Trophoblast cell (in vitro differentiated cells and primary cell): Measurements from ENCODE around the gene KCTD5.

Experiments
- DNase-seq, 2 donors: peaks; one replicate each; pipeline ENCODE4 v3.0.0-alpha.2; 2016
- H2AFZ ChIP-seq: 2 replicates; pipeline ENCODE4 v1.6.1; 2013; ENCODE audit warnings: low read length, moderate library complexity, mild to moderate bottlenecking; ENCODE audit not compliant: insufficient read depth, poor library complexity
- H2AK5ac ChIP-seq: 2 replicates; pipeline ENCODE4 v1.6.1; 2013; ENCODE audit warnings: mild to moderate bottlenecking, low read length
- H2BK120ac ChIP-seq: 2 replicates; pipeline ENCODE4 v1.6.1; 2013; ENCODE audit warnings: low read length, mild to moderate bottlenecking, moderate library complexity; ENCODE audit not compliant: insufficient read depth, poor library complexity
- H2BK12ac ChIP-seq: 2 replicates; pipeline ENCODE4 v1.6.1; 2013; ENCODE audit warnings: mild to moderate bottlenecking, low read length, moderate library complexity
- H2BK5ac ChIP-seq: 2 replicates; pipeline ENCODE4 v1.6.1; 2013; ENCODE audit warnings: low read length, low read depth, moderate library complexity, mild to moderate bottlenecking; ENCODE audit not compliant: poor library complexity
- H3K14ac ChIP-seq: 2 replicates; pipeline ENCODE4 v1.6.1; 2013; ENCODE audit warnings: mild to moderate bottlenecking, low read length
- H3K18ac ChIP-seq: 2 replicates; pipeline ENCODE4 v1.6.1; 2013; ENCODE audit warnings: mild to moderate bottlenecking, low read length
- H3K23ac ChIP-seq: 2 replicates; pipeline ENCODE4 v1.6.1; 2013; ENCODE audit warnings: low read length
- H3K27ac ChIP-seq: 2 replicates; pipeline ENCODE4 v1.5.1; 2013; ENCODE audit warnings: low read depth, mild to moderate bottlenecking, inconsistent platforms, low read length, moderate library complexity
- H3K27me3 ChIP-seq: 2 replicates; pipeline ENCODE4 v1.6.1; 2013; ENCODE audit warnings: inconsistent platforms, mild to moderate bottlenecking, low read length, moderate library complexity; ENCODE audit not compliant: insufficient read depth
- H3K36me3 ChIP-seq, 2 experiments: 1 replicate in 1 of 2; 2 replicates in 1 of 2; pipeline ENCODE4 v1.6.1; 2013; ENCODE audit warnings: low read length in 2 of 2, mild to moderate bottlenecking in 2 of 2, moderate library complexity in 1 of 2; ENCODE audit not compliant: insufficient read depth in 2 of 2, control insufficient read depth in 1 of 2
- H3K4ac ChIP-seq: 2 replicates; pipeline ENCODE4 v1.6.1; 2013; ENCODE audit warnings: low read depth, mild to moderate bottlenecking, low read length, moderate library complexity
- H3K4me1 ChIP-seq, 2 experiments: 1 replicate in 1 of 2; 2 replicates in 1 of 2; pipeline ENCODE4 v1.6.1; 2013; ENCODE audit warnings: low read length in 2 of 2, mild to moderate bottlenecking in 2 of 2, moderate library complexity in 1 of 2; ENCODE audit not compliant: insufficient read depth in 2 of 2, control insufficient read depth in 1 of 2
- H3K4me2 ChIP-seq: 2 replicates; pipeline ENCODE4 v1.6.1; 2013; ENCODE audit warnings: inconsistent platforms, mild to moderate bottlenecking, low read length, moderate library complexity
- H3K4me3 ChIP-seq: 2 replicates; pipeline ENCODE4 v1.5.1; 2013; ENCODE audit warnings: mild to moderate bottlenecking, low read depth, low read length, inconsistent platforms
- H3K79me1 ChIP-seq: one replicate; pipeline ENCODE4 v1.6.1; 2013; ENCODE audit warnings: low read length
- H3K79me2 ChIP-seq: 2 replicates; pipeline ENCODE4 v1.6.1; 2013; ENCODE audit warnings: low read length, mild to moderate bottlenecking; ENCODE audit not compliant: control insufficient read depth, insufficient read depth, poor library complexity
- H3K9ac ChIP-seq: 2 replicates; pipeline ENCODE4 v1.6.1; 2013; ENCODE audit warnings: mild to moderate bottlenecking, low read length
- H3K9me3 ChIP-seq: 2 replicates; pipeline ENCODE4 v1.6.1; 2013; ENCODE audit warnings: low read depth, mild to moderate bottlenecking, control low read depth, inconsistent platforms, low read length; ENCODE audit not compliant: insufficient read depth
- H4K12ac ChIP-seq: 2 replicates; pipeline ENCODE4 v1.6.1; 2013; ENCODE audit warnings: low read depth, mild to moderate bottlenecking, low read length, moderate library complexity
- H4K8ac ChIP-seq: 2 replicates; pipeline ENCODE4 v1.6.1; 2013; ENCODE audit warnings: low read depth, mild to moderate bottlenecking, low read length, moderate library complexity
- H4K91ac ChIP-seq: one replicate; pipeline ENCODE4 v1.6.1; 2013; ENCODE audit warnings: low read depth, mild to moderate bottlenecking, low read length, moderate library complexity
- WGBS: extraction: QIAGEN DNeasy Blood & Tissue Kit; methylation state at CpG from one replicate; pipeline ENCODE4 v1.1.7; 2013; ENCODE audit warnings: missing lambda C conversion rate; ENCODE audit not compliant: insufficient read length, insufficient coverage; ENCODE audit errors: extremely low coverage; 5-methylcytosine and 5-hydroxymethylcytosine counted together

The KCTD5 gene

GRCh38 chr16:2742323-2743006 is 60.1 kb downstream of the KCTD5 start:
- H3K79me1 ChIP-seq = no peaks in the 10 kb centered on the region
- no peaks in the 10 kb centered on the region for H3K27me3 ChIP-seq
- H3K36me3 ChIP-seq = no peaks in the 10 kb centered on the region
- H3K14ac ChIP-seq = no peak overlapping the region
- H3K4me2 ChIP-seq = no peak overlapping the region
- H2BK120ac ChIP-seq = no peak overlapping the region
- WGBS = no CpG with 5 or more reads among the region's 12 CpGs
- H3K18ac ChIP-seq = no peak overlapping the region
- no peak overlapping the region for H3K4ac ChIP-seq
- H3K4me1 ChIP-seq = no peaks in the 10 kb centered on the region
- H3K4me3 ChIP-seq = no peak overlapping the region
- no peaks in the 10 kb centered on the region for H3K79me2 ChIP-seq
- H2AK5ac ChIP-seq = no peak overlapping the region
- no peak overlapping the region for H2BK5ac ChIP-seq
- no peak overlapping the region for H3K9ac ChIP-seq
- H2AFZ ChIP-seq = no peak overlapping the region
- no peak overlapping the region for H4K91ac ChIP-seq
- no peak overlapping the region for H4K12ac ChIP-seq
- no peak overlapping the region for H4K8ac ChIP-seq
- peaks cover 2% of the 10 kb centered on the region for H3K9me3 ChIP-seq
- DNase-seq = no peak
- H3K23ac ChIP-seq = no peak overlapping the region
- no peak overlapping the region for H2BK12ac ChIP-seq
- no peak overlapping the region for H3K27ac ChIP-seq

- no peak overlapping the region for H3K9ac ChIP-seq
- H3K36me3 ChIP-seq = no peaks in the 10 kb centered on the region
- H2AFZ ChIP-seq = no peak overlapping the region
- no peak overlapping the region for H3K27ac ChIP-seq
- no peak overlapping the region for H4K8ac ChIP-seq
- no peaks in the 10 kb centered on the region for H3K79me1 ChIP-seq
- no peak for DNase-seq
- WGBS = no CpG with 5 or more reads among the region's 19 CpGs
- no peak overlapping the region for H4K12ac ChIP-seq
- no peak overlapping the region for H3K4me3 ChIP-seq
- H3K79me2 ChIP-seq = no peaks in the 10 kb centered on the region
- no peak overlapping the region for H3K18ac ChIP-seq
- no peak overlapping the region for H3K23ac ChIP-seq
- H3K4me1 ChIP-seq = no peaks in the 10 kb centered on the region
- H3K14ac ChIP-seq = no peak overlapping the region
- no peak overlapping the region for H2BK5ac ChIP-seq
- no peak overlapping the region for H2BK120ac ChIP-seq
- no peaks in the 10 kb centered on the region for H3K27me3 ChIP-seq
- H3K4ac ChIP-seq = no peak overlapping the region
- H2AK5ac ChIP-seq = no peak overlapping the region
- no peak overlapping the region for H3K4me2 ChIP-seq
- no peak overlapping the region for H2BK12ac ChIP-seq
- H4K91ac ChIP-seq = no peak overlapping the region
- peaks cover 2% of the 10 kb centered on the region for H3K9me3 ChIP-seq
Observed at GRCh38 chr16:2743007-2743810, 60.9 kb downstream of the KCTD5 start.

GRCh38 chr16:2744711-2745110 is 62.4 kb downstream of the KCTD5 start:
- Histone ChIP-seq H2AK5ac (no peak overlapping the region), H3K4me3 (no peak overlapping the region), H3K79me1 (no peaks in the 10 kb centered on the region), H3K14ac (no peak overlapping the region), H4K12ac (no peak overlapping the region), H2BK12ac (no peak overlapping the region), H3K27me3 (no peaks in the 10 kb centered on the region), H3K4me2 (no peak overlapping the region), H3K9ac (peak overlapping the region; percentile 38), H3K27ac (no peak overlapping the region), H3K79me2 (no peaks in the 10 kb centered on the region), H3K4me1 (no peaks in the 10 kb centered on the region), H2BK120ac (no peak overlapping the region), H2AFZ (no peak overlapping the region), H3K9me3 (peaks cover 2% of the 10 kb centered on the region), H4K8ac (no peak overlapping the region), H3K18ac (no peak overlapping the region), H3K23ac (no peak overlapping the region), H3K36me3 (no peaks in the 10 kb centered on the region), H3K4ac (no peak overlapping the region), H4K91ac (no peak overlapping the region), H2BK5ac (no peak overlapping the region)
- no peak for DNase-seq
- no CpG with 5 or more reads among the region's 6 CpGs for WGBS

- Histone ChIP-seq H2BK120ac (no peak overlapping the region), H3K27ac (no peak overlapping the region), H3K9me3 (peaks cover 2% of the 10 kb centered on the region), H2AFZ (no peak overlapping the region), H3K4me2 (no peak overlapping the region), H4K8ac (no peak overlapping the region), H3K23ac (no peak overlapping the region), H2BK5ac (no peak overlapping the region), H2BK12ac (no peak overlapping the region), H3K79me2 (no peaks in the 10 kb centered on the region), H3K18ac (no peak overlapping the region), H3K27me3 (no peaks in the 10 kb centered on the region), H3K14ac (no peak overlapping the region), H3K4ac (no peak overlapping the region), H2AK5ac (no peak overlapping the region), H4K91ac (no peak overlapping the region), H3K4me1 (no peaks in the 10 kb centered on the region), H4K12ac (no peak overlapping the region), H3K79me1 (no peaks in the 10 kb centered on the region), H3K36me3 (no peaks in the 10 kb centered on the region), H3K4me3 (no peak overlapping the region), H3K9ac (no peak overlapping the region)
- DNase-seq = no peak
- no CpG with 5 or more reads among the region's 15 CpGs for WGBS
Observed at GRCh38 chr16:2745116-2745890, 63.0 kb downstream of the KCTD5 start.
